GM12874 (cell line): Measurements from ENCODE around the gene TMEM60.

ENCODE experiments used
- TF ChIP-seq, protein P1 (sequence below): IDR thresholded peaks from 2 replicates; pipeline ENCODE4 v1.5.1; 2011; ENCODE audit warnings: low read depth, mild to moderate bottlenecking, control low read depth, low read length, moderate library complexity; ENCODE audit not compliant: insufficient read depth

TMEM60 gene

DNA sequence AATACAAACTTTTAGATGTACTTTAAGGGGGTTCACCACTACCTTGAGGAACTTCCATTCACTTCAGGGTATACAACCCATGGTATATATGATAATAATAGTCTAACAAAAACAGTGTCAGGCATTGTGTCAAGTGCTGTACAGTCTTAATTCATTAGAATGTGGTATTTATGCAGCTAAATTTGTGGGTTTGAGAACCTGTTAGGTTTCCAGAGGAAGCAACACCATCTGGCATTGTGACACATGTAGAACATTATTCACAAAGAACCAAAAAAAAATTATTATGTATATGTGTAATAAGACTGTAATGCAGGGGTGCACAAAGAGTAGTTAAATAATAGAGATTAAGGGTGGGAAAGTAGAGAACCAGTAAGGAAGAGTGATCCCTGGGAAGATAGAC lies 26.3 kb downstream of the TMEM60 start:
- TF ChIP-seq, protein P1, sequence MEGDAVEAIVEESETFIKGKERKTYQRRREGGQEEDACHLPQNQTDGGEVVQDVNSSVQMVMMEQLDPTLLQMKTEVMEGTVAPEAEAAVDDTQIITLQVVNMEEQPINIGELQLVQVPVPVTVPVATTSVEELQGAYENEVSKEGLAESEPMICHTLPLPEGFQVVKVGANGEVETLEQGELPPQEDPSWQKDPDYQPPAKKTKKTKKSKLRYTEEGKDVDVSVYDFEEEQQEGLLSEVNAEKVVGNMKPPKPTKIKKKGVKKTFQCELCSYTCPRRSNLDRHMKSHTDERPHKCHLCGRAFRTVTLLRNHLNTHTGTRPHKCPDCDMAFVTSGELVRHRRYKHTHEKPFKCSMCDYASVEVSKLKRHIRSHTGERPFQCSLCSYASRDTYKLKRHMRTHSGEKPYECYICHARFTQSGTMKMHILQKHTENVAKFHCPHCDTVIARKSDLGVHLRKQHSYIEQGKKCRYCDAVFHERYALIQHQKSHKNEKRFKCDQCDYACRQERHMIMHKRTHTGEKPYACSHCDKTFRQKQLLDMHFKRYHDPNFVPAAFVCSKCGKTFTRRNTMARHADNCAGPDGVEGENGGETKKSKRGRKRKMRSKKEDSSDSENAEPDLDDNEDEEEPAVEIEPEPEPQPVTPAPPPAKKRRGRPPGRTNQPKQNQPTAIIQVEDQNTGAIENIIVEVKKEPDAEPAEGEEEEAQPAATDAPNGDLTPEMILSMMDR = no peak

DNA sequence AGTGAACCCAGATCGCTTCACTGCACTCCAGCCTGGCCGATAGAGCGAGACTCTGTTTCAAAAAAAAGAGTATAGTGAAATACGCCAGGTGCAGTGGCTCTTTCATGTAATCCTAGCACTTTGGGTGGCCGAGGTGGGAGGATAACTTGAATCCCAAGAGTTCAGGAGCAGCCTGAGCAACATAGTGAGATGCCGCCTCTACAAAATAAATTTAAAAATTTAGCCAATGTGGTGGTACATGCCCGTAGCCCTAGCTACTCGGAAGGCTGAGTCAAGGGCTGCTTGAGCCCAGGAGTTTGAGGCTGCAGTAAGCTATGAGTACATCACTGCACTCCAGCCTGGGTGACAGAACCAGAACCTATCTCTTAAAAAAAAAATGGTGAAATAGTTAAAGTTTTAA lies 27.9 kb downstream of the TMEM60 start:
- TF ChIP-seq, protein P1 = no peak

DNA sequence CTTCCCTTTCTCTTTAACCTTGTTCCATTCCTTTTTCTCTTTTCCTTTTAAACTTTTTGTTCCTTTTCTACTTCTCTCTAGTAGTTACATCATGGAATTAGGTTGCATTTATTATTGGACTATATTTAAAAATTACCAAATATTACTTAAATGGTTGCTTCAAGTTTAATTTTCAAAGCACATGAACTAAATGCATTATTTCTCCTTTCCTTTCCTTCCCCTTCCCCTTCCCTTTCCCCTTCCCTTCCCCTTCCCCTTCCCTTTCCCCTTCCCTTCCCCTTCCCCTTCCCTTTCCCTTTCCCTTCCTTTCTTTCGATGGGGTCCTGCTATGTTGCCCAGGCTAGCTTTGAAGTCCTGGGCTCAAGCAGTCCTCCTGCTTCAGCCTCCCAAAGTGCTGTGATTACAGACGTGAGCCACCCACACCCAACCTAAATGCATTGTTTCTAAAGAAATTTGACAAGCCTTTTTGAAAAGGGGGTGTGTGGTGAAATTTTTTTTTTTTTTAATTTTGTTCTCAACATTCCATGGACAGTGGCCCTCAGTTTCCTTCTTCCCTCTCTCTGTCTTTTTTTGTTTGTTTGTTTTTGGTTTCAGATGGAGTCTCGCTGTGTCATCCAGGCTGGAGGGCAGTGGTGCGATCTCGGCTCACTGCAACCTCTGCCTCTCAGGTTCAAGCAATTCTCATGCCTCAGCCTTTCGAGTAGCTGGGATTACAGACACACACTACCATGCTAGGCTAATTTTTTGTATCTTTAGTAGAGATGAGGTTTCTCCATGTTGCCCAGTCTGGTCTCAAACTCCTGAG lies 31.2 kb downstream of the TMEM60 start:
- TF ChIP-seq, protein P1 = no peak

DNA sequence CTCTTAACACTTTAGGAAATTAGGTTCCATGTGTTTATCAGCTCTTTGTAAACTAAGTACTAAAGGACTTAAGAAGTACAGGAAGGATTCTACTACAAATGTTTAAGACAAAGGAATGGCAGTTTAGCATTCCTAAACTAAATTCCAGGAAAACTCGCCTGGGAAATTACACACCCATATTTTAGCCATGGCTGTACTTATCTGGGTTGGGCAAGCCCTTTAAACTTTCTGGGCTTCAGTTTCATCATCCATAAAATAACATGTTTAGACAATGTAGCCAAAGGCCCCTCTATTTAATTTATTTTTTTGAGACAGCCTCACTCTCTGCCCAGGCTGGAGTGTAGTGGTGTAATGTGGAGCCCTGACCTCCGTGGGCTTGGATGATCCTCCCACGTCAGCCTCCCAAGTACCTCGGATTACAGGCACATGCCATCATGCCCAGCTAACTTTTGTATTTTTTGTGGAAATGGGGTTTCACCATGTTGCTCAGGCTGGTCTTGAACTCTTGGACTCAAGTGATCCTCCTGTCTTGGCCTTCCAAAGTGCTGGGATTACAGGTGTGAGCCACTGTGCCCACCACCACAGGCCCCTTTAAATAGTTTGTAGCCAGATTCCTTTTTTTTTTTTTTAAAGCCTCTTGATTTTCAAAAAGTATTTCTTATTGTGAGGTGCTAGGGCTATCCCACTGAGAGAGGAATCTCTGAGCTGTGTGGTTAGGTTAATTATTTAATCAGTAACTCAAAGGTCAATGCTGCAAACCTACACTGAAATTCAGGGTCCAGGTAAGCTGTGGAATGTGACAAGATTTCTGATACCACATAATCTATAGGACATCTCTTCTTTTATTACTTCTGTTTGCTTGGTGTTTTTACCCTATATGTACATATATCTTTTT lies 32.1 kb downstream of the TMEM60 start:
- TF ChIP-seq, protein P1 = no peak

DNA sequence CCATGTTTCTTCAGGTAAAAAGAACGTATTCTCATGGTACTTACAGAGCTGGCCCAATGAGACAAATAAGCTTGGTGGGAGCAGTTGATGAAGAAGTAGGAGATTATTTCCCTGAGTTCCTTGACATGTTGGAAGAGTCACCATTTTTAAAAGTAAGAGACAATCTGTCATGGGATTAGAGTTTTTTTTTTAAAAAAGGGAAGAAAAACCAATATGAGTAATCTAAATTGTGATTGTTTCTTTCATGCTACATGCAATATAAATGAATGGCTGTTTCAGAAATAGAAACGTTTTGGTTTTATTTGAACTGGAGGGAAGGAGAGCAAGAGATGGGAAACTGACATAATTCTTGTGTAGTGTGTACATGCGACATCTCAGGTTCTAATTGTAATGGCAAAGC lies 32.8 kb downstream of the TMEM60 start:
- TF ChIP-seq, protein P1 = no peak

DNA sequence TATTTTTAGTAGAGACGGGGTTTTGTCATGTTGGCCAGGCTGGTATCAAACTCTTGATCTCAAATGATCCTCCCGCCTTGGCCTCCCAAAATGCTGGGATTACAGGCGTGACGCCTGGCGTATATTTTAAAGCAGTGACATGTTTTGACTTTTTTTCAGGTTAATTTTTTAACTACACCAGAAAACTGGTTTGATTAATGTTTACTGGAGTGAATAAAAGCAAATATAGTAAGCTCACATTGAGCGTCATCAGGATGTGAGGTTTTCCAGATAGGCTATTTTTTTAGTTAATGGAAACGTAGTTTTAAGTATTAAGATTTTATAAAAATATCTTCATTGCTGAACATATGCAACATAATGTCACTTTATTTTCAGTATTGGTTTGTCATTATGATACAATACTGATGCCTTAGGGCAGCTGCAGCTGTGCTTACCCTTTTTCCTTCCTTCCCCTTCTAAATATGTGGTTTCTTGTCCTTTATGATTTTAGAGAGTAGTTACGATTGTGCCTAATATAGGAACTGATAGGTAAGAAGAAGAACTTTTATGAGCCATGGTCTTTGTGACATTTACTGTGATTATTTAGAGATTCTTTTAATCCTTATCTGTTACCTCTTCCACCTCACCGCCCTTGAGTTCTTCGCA lies 37.3 kb downstream of the TMEM60 start:
- TF ChIP-seq, protein P1 = no peak

DNA sequence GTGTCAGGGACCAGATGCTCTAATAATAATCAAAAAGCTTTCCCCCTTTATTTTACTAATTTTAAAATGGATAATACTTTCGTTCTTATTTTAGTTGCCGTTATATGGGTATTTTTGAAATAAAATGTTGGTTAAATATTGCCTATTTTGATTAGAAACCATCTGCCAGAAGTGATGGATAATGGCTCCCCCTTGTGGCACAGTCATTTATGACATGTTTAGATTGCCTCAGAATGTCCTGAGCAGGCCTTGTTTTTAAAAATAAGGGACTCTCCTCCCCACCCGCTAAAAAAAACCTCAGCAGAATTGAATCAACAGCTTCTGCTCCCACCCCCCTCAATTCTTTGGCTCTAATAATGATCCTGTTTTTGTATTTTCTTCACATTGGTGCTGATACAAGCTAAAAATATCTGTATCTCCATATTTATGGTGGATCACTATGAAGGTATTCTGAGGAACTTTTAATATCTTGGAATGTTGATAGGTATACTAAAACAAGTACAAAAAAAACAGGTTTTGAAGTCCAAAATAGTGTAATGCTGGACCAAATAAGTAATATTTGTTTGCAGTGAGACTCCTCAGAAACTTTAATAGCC lies 38.8 kb downstream of the TMEM60 start:
- TF ChIP-seq, protein P1 = peak; percentile 55
